IPS-NIHi7 (cell line): ENCODE data around the gene AUTS2.

Experiments
- DNase-seq: peaks from one replicate; pipeline ENCODE4 v3.0.0; 2012; ENCODE audit warnings: mixed read lengths; ENCODE audit errors: extremely low spot score

Gene AUTS2

GRCh38 chr7:70383066-70383782 is 784.9 kb downstream of the AUTS2 start:
- DNase-seq = no peak

- no peak for DNase-seq
Observed at GRCh38 chr7:70384024-70384423, 785.7 kb downstream of the AUTS2 start.

GRCh38 chr7:70384891-70385290 is 786.6 kb downstream of the AUTS2 start:
- DNase-seq = no peak

GRCh38 chr7:70387217-70387616 is 788.9 kb downstream of the AUTS2 start:
- DNase-seq = no peak

- DNase-seq = no peak
Observed at GRCh38 chr7:70389531-70390151, 791.4 kb downstream of the AUTS2 start.

GRCh38 chr7:70390251-70390650 is 792.0 kb downstream of the AUTS2 start:
- DNase-seq = no peak

- DNase-seq = no peak
Observed at GRCh38 chr7:70392256-70392876, 794.1 kb downstream of the AUTS2 start.

- DNase-seq = peak; percentile 45
Observed at GRCh38 chr7:70392877-70393435, 794.7 kb downstream of the AUTS2 start.

GRCh38 chr7:70393956-70394355 is 795.7 kb downstream of the AUTS2 start:
- DNase-seq = no peak

GRCh38 chr7:70400829-70401380 is 802.6 kb downstream of the AUTS2 start:
- DNase-seq = no peak

- DNase-seq = no peak
Observed at GRCh38 chr7:70402069-70402468, 803.8 kb downstream of the AUTS2 start.

- no peak for DNase-seq
Observed at GRCh38 chr7:70405241-70405640, 807.0 kb downstream of the AUTS2 start.

GRCh38 chr7:70406186-70406949 is 808.1 kb downstream of the AUTS2 start:
- no peak for DNase-seq

- DNase-seq = no peak
Observed at GRCh38 chr7:70406950-70407209, 808.6 kb downstream of the AUTS2 start.

- no peak for DNase-seq
Observed at GRCh38 chr7:70408477-70408876, 810.2 kb downstream of the AUTS2 start.

GRCh38 chr7:70408891-70409290 is 810.6 kb downstream of the AUTS2 start:
- DNase-seq = no peak

- DNase-seq = no peak
Observed at GRCh38 chr7:70410134-70410750, 812.0 kb downstream of the AUTS2 start.

GRCh38 chr7:70414368-70414767 is 816.1 kb downstream of the AUTS2 start:
- no peak for DNase-seq

GRCh38 chr7:70415179-70415972 is 817.1 kb downstream of the AUTS2 start:
- DNase-seq = no peak

GRCh38 chr7:70416347-70416985 is 818.2 kb downstream of the AUTS2 start:
- DNase-seq = no peak
